ENCODE results near the gene CACTIN.
A peak's percentile ranks its signal among the peaks of the same experiment; 100 is the strongest.

CACTIN gene

GRCh38 chr19:3627351-3627723, 747 bp upstream of the CACTIN start:
- DNase-seq (ENCODE audit: low spot score): no peak

GRCh38 chr19:3625996-3626472, 556 bp downstream of the CACTIN start:
- no peak for DNase-seq (ENCODE audit: low spot score)

DNA sequence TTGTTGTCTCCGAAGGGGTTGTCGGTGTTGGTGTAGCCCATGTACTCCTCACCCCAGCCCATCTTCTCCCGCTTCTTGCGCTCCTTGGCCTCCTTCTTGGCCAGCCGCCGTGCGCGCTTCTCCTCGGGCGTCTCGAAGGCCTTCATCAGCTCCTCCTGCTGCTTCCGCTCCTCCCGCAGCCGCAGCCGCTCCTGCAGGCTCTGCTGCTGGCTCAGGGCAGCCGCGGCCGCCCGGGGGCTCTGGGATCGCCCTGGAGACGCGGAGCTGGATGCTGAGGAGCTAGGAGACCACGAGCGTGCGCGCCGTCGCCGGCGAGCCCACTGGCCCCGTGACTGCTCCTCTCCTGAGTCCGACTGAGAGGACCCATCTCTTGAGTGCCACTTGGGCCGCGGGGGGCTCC, 2.9 kb downstream of the CACTIN start:
- no peak for DNase-seq (ENCODE audit: low spot score)

DNA sequence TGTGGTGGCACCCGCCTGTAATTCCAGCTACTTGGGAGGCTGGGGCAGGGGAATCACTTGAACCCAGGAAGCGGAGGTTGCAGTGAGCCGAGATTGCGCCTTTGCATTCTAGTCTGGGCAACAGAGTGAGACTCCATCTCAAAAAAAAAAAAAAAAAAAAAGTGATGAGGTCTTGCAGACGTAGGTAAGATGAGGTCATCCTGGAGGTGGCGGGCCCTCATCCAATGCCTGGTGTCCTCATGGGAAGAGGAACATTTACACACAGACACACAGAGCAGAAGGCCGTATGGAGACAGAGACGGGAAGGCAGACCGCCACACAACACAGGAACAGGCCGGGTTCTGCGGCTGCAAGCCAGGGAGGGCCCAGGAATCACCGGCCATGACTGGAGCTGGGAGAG, 4.4 kb downstream of the CACTIN start:
- no peak for DNase-seq (ENCODE audit: low spot score)

DNA sequence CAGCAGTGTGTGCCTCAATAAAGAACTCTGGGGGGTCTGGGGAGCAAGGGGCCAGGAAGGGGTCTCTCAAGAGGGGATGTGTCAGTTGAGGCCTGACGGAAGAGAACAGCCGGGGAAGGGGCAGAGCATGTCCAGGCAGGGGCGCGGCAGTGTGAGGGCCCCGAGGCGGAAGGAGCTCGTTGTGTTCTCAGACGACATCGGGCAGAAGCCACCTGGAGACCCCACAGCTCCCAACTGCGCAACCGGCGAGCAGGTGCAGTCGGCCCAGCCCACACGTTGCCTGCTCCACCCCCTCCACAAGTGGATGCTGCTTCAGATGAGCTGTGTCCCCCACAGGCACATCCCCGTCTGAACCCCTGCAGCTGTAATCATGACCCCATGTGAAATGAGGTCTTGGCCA, 4.9 kb downstream of the CACTIN start:
- no peak for DNase-seq (ENCODE audit: low spot score)

GRCh38 chr19:3620817-3621547, 5.6 kb downstream of the CACTIN start:
- no peak for DNase-seq (ENCODE audit: low spot score)

GRCh38 chr19:3620145-3620816, 6.3 kb downstream of the CACTIN start:
- no peak for DNase-seq (ENCODE audit: low spot score)

DNA sequence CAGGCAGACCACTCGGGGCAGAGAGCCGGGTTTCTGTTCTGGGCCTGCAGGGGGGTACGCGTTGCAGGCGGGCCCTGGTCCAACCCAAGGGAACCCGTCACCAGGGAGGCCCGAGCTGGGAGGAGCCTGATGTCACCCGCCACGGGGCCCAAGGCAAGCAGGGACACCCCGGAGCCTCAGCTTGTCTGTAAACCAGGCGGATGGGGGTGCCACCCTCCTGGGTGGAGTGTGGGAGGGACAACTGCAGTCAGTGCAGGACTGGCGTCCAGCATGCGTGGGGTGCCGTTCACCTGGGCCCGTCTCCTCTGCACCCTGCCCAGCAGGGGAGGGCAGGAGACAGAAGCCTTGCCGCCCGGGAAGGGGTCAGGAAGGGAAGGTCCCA, 7.0 kb downstream of the CACTIN start:
- DNase-seq (ENCODE audit: low spot score): no peak

GRCh38 chr19:3618811-3619630, 7.6 kb downstream of the CACTIN start:
- no peak for DNase-seq (ENCODE audit: low spot score)

GRCh38 chr19:3618144-3618810, 8.3 kb downstream of the CACTIN start:
- DNase-seq (ENCODE audit: low spot score): peak; percentile 25

DNA sequence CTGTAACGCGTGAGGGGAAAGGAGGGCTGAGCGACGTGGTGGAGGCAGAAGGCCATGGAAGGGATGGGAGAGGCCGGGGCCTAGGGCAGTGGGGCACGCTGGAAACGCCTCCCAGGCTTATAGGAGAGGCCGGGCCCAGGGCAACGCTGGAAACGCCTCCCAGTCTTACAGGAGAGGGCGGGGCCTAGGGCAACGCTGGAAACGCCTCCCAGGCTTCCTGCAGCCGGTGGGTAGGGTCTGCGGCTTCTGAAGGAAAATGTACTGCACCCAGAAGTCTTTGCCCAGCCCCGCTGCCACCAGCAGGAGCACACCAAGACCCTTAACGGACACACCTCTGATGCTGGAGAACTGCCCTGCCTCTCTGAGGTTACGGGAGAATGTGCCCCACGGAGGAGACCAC, 9.1 kb downstream of the CACTIN start:
- DNase-seq (ENCODE audit: low spot score): no peak

DNA sequence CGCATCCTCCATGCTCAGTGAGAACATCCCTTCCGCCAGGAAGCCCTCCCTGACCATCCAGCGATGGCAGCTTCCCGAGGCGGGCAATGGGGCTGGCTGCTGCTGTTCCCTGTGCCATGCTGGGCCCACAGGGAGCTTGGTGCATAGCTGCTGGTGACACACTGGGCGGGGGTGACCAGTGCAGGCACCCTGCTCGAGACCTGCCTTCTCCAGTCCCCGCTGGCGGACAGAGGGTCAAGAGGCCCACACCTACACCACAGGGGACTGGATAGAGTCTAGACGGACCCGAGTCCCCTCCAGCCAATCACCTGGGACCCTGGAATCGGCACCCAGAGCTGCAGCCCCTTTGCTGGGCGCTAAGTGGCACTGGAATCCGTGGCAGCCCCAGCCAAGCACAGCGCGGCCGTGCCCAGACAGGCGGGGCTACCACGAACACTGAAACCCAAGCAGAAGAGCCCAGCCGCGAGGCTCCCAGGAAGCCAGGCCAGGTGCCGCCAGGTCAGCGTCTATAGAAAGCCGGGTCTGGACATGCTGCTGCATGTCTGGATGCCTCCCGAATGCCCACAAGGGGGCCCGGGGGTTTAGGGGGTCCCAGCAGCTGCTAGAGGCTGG, 11.0 kb downstream of the CACTIN start:
- DNase-seq (ENCODE audit: low spot score): no peak

- DNase-seq (ENCODE audit: low spot score): no peak
Measured at GRCh38 chr19:3614858-3615505, 11.6 kb downstream of the CACTIN start.

DNA sequence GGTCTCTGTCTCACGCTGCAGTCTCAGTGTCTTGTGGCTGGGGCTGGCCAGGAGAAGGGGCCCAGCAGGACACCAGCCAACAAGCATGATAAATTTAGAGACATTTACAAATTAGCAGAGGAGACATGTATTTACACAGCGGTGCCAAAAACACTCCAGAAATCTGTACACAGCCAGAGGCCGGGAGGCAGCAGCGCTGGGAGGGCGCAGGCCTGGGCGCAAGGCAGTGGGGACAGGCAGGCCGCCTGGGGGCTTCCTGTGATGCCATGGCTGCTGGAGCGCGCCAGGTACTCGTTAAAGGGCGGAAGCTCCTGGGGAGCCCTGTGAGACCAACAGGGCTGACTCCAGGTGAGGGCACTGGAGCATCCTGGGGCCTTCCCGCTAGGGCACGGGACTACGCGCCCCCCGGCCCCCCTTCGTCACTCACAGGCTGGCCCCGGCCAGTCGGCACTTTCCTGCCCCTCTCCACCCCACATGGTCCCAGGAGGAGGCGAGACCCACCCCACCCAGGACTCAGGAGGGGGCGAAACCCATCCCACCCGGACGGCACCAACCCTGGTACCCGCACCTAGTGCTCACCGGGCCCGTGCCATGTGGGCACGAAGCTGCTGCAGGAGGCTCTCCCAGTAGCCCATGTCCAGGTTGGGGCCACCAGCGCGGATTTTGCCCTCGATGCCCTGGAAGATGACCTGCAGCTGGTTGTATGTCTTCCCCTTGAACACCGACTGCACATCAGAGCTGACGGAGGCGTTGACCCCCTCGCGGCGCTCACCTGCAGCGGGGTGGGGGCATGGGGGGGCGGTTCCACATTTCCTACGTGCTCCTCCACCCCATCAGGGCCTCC, 12.6 kb downstream of the CACTIN start:
- DNase-seq (ENCODE audit: low spot score): no peak

DNA sequence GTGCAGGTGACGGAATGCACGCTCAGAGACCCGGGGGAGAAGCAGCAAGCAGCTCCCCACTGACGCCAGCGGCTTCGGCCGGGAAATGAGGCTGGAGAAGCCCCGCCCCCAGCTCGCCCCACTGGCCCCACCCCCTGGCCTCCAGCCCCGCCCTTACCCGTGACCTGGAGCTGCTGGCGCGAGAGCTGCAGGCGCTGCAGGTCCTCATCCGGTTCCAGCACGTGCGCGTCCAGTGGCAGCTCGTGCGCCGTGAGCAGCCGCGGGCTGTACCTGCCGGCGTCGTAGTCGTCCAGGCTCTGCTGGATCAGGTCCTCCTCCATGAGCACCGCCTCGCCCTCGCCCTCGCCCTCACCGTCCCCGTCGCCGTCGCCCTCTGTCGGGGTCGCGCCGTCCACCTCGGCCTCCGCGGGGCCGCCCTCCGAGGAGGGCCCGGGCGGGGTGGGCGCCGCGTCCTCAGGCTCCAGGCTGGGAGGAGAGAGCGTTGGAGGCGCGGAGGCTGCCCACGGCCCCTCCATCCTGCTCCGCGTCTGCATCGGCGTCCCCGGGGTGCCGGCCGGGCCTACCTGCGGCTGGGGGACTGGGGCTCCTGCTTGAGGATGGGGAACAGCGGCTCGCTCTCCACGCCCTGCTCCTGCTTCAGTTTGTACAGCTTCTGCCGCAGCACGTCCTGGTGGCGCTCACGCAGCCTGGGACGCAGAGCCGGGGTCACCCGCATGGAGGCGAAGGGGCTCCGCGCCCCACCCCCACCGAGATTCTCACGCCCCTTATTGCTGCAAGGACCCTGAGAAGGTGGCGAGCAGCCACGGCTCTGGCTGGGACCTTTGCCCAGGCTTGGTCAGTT, 13.5 kb downstream of the CACTIN start:
- DNase-seq (ENCODE audit: low spot score): no peak

GRCh38 chr19:3612330-3612729, 14.3 kb downstream of the CACTIN start:
- no peak for DNase-seq (ENCODE audit: low spot score)

- no peak for DNase-seq (ENCODE audit: low spot score)
Measured at GRCh38 chr19:3611841-3612240, 14.7 kb downstream of the CACTIN start.

- DNase-seq (ENCODE audit: low spot score): no peak
Measured at GRCh38 chr19:3610745-3611717, 15.6 kb downstream of the CACTIN start.
